ENCODE measurements around the gene DRC7. TPM values are rescaled to one million over a fixed set of nuclear protein-coding genes. Genes with fewer than 3 reads are reported as not detected.
"Not testable (repeated sequence)": the region's sequence is repeated elsewhere in the genome, so short reads cannot be mapped to it uniquely, and the experiment has no call there.

Gene DRC7
- total RNA-seq, 4 donors from 2014 or later = 0.79 TPM; not detected in 3

DNA sequence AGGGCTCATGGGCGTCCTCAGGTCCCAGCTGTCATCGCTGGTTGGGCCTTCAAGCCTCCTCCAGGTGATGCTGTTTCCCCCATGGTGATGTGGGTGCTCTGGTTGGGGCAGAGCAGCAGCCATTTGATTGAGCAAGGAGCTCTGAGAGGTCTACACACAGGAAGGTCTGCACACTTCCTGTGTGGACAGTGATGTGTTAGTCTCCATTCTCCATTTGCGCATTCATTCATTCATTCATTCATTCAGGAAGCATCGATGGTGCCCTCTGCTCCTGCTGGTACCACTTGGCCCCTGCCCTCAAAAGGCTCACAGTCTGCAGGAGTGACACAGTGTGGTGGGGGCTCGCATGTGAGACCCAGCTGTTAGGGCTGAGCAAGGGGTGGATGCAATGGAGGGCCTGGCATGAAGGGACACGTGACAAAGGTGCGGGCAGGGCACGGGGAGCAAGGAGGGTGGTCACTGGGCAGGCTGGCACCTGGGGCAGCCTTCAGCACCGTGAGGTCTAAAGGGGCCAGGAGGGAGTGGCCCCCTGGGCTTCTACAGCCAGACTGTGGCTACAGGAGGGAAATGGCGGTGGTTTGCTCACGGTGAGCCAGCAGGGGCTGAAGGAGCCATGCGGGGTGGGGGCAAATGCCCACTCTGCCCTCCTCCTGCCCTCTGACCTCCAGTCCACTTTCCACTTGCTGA is 25.0 kb upstream of the DRC7 start:
- intact Hi-C loops (cut with DNase I) = no loop called here
- Histone ChIP-seq H3K9me3 (no peaks in the 10 kb centered on the region), H3K27ac (no peak overlapping the region), H3K4me1 (no peaks in the 10 kb centered on the region), H3K36me3 (peaks cover 0 to 11% (median 0%) of the 10 kb centered on the region in 3 donors), H3K27me3 (peaks cover 0 to 22% (median 0%) of the 10 kb centered on the region in 4 donors), H3K4me3 (no peak overlapping the region)
- DNase-seq = no peak
- WGBS, 2 donors = 72 to 77% methylated on average over 5 to 9 of the region's 12 CpGs
- TF ChIP-seq, protein P1, sequence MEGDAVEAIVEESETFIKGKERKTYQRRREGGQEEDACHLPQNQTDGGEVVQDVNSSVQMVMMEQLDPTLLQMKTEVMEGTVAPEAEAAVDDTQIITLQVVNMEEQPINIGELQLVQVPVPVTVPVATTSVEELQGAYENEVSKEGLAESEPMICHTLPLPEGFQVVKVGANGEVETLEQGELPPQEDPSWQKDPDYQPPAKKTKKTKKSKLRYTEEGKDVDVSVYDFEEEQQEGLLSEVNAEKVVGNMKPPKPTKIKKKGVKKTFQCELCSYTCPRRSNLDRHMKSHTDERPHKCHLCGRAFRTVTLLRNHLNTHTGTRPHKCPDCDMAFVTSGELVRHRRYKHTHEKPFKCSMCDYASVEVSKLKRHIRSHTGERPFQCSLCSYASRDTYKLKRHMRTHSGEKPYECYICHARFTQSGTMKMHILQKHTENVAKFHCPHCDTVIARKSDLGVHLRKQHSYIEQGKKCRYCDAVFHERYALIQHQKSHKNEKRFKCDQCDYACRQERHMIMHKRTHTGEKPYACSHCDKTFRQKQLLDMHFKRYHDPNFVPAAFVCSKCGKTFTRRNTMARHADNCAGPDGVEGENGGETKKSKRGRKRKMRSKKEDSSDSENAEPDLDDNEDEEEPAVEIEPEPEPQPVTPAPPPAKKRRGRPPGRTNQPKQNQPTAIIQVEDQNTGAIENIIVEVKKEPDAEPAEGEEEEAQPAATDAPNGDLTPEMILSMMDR (IDR thresholded peaks at IDR 0.05) = no peak
- no peak for TF ChIP-seq POLR2A (IDR thresholded peaks at IDR 0.05)

DNA sequence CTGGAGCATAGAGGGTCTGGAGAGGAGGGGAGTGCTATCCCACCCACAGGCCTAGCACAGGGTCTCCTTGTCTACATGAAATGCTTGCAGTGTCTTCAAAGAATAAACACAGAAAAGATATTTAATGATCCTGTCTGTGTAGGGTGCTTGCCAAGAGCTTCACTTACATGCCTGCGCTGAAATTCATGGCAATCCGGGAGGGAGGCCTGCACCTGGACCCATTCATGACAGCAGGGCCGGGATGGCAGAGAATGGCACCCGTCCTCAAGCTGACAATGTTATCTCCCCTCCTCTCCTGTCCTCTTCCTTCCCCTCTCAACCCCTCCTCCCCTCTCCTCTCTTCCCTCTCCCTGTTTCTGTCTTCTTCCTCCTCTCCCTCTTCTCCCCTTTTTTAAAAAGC is 24.4 kb upstream of the DRC7 start:
- intact Hi-C loops (cut with DNase I) = no loop called here
- no peaks in the 10 kb centered on the region for H3K4me1 ChIP-seq
- no peak for DNase-seq
- peaks cover 0 to 22% (median 0%) of the 10 kb centered on the region in 4 donors for H3K27me3 ChIP-seq
- no peak overlapping the region for H3K27ac ChIP-seq
- no peak for TF ChIP-seq POLR2A (IDR thresholded peaks at IDR 0.05)
- TF ChIP-seq, protein P1 (IDR thresholded peaks at IDR 0.05) = no peak
- WGBS, 2 donors = 46 to 52% methylated on average over 4 of the region's 4 CpGs
- no peaks in the 10 kb centered on the region for H3K9me3 ChIP-seq
- no peak overlapping the region for H3K4me3 ChIP-seq
- peaks cover 0 to 5% (median 0%) of the 10 kb centered on the region in 3 donors for H3K36me3 ChIP-seq

DNA sequence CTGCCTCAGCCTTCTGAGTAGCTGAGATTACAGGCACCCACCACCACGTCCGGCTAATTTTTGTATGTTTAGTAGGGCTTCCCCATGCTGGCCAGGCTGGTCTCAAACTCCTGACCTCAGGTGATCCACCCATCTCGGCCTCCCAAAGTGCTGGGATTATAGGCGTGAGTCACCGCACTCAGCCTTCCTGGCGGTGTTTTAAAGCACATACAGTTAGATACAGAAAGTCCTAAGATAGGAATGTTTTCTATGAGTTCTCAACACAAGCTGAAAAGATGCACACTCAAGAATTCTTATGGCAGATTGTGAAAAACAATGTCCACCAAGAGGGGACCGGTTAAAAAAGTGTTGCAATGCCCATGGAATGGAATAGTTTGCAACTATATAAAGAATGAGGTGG is 23.2 kb upstream of the DRC7 start:
- H3K36me3 ChIP-seq; H3K4me3 ChIP-seq; intact Hi-C loops (cut with DNase I); H3K4me1 ChIP-seq; H3K27ac ChIP-seq; H3K9me3 ChIP-seq; DNase-seq: not testable (repeated sequence)
- 67 to 83% methylated on average over 5 to 7 of the region's 7 CpGs for WGBS, 2 donors
- H3K27me3 ChIP-seq = peaks cover 0 to 22% (median 0%) of the 10 kb centered on the region in 4 donors

DNA sequence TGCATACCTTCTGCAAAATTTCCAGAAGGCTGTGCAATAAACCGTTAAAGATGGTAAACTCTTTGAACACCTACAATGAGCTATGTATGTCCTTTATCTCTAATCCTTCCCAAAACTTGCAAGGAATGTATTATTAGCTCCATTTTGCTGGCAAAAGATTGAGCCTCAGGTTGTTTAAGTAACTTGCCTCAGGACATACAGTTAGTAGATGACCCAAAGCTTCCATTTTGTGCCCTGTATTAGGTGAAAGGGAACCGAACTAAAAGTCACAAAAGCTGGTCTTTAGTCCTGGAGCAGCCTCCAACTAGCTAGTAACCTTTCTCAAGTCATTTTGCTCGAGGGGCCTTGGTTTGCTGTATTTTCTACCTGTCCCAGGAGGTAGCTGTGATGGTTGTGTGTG is 22.2 kb upstream of the DRC7 start:
- no peak overlapping the region for H3K4me3 ChIP-seq
- H3K27me3 ChIP-seq = peaks cover 0 to 22% (median 0%) of the 10 kb centered on the region in 4 donors
- DNase-seq = no peak
- H3K27ac ChIP-seq = no peak overlapping the region
- H3K4me1 ChIP-seq = peaks cover 0 to 6% (median 0%) of the 10 kb centered on the region in 3 donors
- WGBS, 2 donors = 27 to 73% methylated on average over 3 of the region's 3 CpGs
- H3K9me3 ChIP-seq = no peaks in the 10 kb centered on the region
- H3K36me3 ChIP-seq = no peaks in the 10 kb centered on the region
- TF ChIP-seq, protein P1 (IDR thresholded peaks at IDR 0.05) = no peak
- no peak for TF ChIP-seq POLR2A (IDR thresholded peaks at IDR 0.05)
- intact Hi-C loops (cut with DNase I) = no loop called here

DNA sequence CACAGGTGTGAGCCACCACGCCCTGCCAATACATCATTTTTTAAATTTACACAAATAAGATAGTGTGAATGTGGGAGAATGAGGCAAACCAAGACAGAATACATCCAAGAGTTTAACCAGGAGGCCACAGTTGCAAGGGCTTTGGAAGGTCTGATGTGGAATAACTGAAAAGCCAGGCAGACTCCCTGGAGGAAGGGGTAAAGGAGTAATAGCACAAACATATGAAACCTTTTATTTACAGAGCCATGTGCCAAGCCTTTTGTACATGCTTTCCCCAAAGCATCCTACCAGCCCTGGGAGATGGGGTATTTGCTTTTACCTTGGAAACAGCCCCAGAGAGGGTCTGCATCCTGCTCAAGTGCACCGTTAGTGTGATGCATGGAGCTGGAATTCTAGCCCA is 21.8 kb upstream of the DRC7 start:
- peaks cover 0 to 22% (median 0%) of the 10 kb centered on the region in 4 donors for H3K27me3 ChIP-seq
- WGBS, 2 donors = 87 to 100% methylated on average over 2 of the region's 2 CpGs
- H3K27ac ChIP-seq = no peak overlapping the region
- no peaks in the 10 kb centered on the region for H3K36me3 ChIP-seq
- peaks cover 0 to 10% (median 2%) of the 10 kb centered on the region in 3 donors for H3K4me1 ChIP-seq
- no peak overlapping the region for H3K4me3 ChIP-seq
- intact Hi-C loops (cut with DNase I) = no loop called here
- no peak for TF ChIP-seq POLR2A (IDR thresholded peaks at IDR 0.05)
- TF ChIP-seq, protein P1 (IDR thresholded peaks at IDR 0.05) = no peak
- no peaks in the 10 kb centered on the region for H3K9me3 ChIP-seq
- no peak for DNase-seq

All from esophagus squamous epithelium (tissue), 5 donors.